Measurements from ENCODE around the gene KRT33B.

Gene KRT33B

GRCh38 chr17:41340934-41341861 lies 28.4 kb downstream of the KRT33B start:
- Histone ChIP-seq H3K4me3 (ENCODE audit: low read depth, low read length) (no peak overlapping the region), H3K36me3 (ENCODE audit: control insufficient read depth, insufficient read depth, low read length) (no peaks in the 10 kb centered on the region), H3K9ac (ENCODE audit: low read depth, low read length) (no peak overlapping the region), H3K4me1 (ENCODE audit: control insufficient read depth, insufficient read depth, low read length) (no peaks in the 10 kb centered on the region), H3K9me3 (ENCODE audit: control insufficient read depth, insufficient read depth, low read length) (no peaks in the 10 kb centered on the region), H3K27me3 (ENCODE audit: control insufficient read depth, insufficient read depth, low read length) (no peaks in the 10 kb centered on the region)

DNA sequence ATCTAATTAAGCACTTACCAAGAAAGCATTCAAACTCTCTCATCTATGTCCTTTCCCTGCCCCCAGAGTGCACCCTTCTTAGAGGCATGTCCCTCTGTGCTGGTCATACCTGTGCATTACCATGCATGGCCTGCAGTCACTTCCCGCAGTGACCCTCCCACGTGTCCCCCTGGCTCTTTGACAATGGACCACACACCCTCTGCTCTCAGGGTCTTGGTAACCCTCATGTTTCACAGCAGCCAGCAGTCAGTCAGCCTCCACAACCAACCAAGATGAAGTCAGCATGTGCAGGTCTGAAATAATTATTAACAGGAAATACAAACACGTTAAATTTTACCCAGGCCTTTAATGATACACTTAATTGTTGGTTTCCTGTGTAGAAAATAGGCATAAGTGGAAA lies 29.1 kb downstream of the KRT33B start:
- H3K4me1 ChIP-seq (ENCODE audit: control insufficient read depth, insufficient read depth, low read length), result no peaks in the 10 kb centered on the region
- no peak overlapping the region for H3K9ac ChIP-seq (ENCODE audit: low read depth, low read length)
- H3K4me3 ChIP-seq (ENCODE audit: low read depth, low read length), result no peak overlapping the region
- H3K9me3 ChIP-seq (ENCODE audit: control insufficient read depth, insufficient read depth, low read length), result no peaks in the 10 kb centered on the region
- H3K36me3 ChIP-seq (ENCODE audit: control insufficient read depth, insufficient read depth, low read length), result no peaks in the 10 kb centered on the region
- H3K27me3 ChIP-seq (ENCODE audit: control insufficient read depth, insufficient read depth, low read length), result no peaks in the 10 kb centered on the region

DNA sequence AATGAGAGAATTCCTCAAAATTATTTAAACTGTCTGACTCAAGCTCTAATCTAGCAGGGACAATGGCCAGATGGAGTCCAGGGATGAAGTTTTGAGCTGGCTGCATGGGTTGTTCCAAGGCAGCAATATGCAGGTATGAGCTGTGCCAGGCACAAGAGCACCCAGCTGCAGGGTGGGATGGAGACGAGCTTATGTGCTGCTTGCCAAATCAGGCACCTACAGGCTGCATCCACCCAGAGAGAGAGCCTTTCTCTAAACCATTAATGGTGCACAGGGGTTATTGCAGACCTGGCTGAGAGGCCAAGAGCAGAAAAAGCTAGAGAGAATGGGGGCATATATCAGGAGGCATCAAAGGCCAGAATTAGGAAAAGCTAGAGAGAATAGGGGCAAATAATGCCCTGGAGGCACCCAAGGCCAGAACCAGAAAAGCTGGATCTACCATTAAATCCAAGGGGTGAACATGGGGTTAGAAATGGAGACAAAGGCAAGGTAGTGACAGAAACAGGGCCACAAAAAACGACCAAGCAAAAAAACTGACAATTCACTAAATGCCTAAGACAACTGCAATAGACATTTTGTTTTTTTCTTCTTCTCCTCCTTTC lies 29.9 kb downstream of the KRT33B start:
- Histone ChIP-seq H3K4me3 (ENCODE audit: low read depth, low read length) (no peak overlapping the region), H3K9me3 (ENCODE audit: control insufficient read depth, insufficient read depth, low read length) (no peaks in the 10 kb centered on the region), H3K27me3 (ENCODE audit: control insufficient read depth, insufficient read depth, low read length) (no peaks in the 10 kb centered on the region), H3K4me1 (ENCODE audit: control insufficient read depth, insufficient read depth, low read length) (no peaks in the 10 kb centered on the region), H3K36me3 (ENCODE audit: control insufficient read depth, insufficient read depth, low read length) (no peaks in the 10 kb centered on the region), H3K9ac (ENCODE audit: low read depth, low read length) (no peak overlapping the region)

DNA sequence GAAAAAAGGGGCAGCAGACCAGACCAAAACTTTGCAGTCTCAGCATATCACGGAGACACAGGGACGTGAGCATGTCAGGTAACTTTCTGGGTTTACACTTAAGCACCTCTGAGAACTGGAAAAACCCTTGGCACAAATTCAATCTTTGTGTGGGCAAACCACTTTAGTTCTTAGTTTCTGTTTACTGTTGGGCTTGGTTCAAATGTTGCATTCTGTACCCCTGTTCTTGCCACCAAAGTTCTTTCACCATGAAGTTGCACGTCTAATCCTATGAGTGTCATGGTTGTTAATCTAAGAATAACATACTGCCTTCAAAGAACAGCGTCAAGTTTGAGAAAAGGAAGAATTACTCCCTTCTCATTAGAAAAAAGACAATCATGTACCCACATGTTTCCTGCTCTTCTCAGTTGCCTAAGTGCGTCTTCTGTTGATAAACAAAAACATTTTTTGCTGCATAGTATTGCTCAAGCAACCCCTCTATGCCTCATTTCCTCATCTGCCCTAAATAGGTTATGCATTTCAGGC lies 30.6 kb downstream of the KRT33B start:
- Histone ChIP-seq H3K4me1 (ENCODE audit: control insufficient read depth, insufficient read depth, low read length) (no peaks in the 10 kb centered on the region), H3K4me3 (ENCODE audit: low read depth, low read length) (no peak overlapping the region), H3K27me3 (ENCODE audit: control insufficient read depth, insufficient read depth, low read length) (no peaks in the 10 kb centered on the region), H3K9ac (ENCODE audit: low read depth, low read length) (no peak overlapping the region), H3K9me3 (ENCODE audit: control insufficient read depth, insufficient read depth, low read length) (no peaks in the 10 kb centered on the region), H3K36me3 (ENCODE audit: control insufficient read depth, insufficient read depth, low read length) (no peaks in the 10 kb centered on the region)

GRCh38 chr17:41335747-41336146 lies 33.9 kb downstream of the KRT33B start:
- no peaks in the 10 kb centered on the region for H3K36me3 ChIP-seq (ENCODE audit: control insufficient read depth, insufficient read depth, low read length)
- no peak overlapping the region for H3K4me3 ChIP-seq (ENCODE audit: low read depth, low read length)
- no peaks in the 10 kb centered on the region for H3K9me3 ChIP-seq (ENCODE audit: control insufficient read depth, insufficient read depth, low read length)
- no peaks in the 10 kb centered on the region for H3K27me3 ChIP-seq (ENCODE audit: control insufficient read depth, insufficient read depth, low read length)
- no peaks in the 10 kb centered on the region for H3K4me1 ChIP-seq (ENCODE audit: control insufficient read depth, insufficient read depth, low read length)
- no peak overlapping the region for H3K9ac ChIP-seq (ENCODE audit: low read depth, low read length)

GRCh38 chr17:41334385-41335305 lies 35.0 kb downstream of the KRT33B start:
- H3K4me3 ChIP-seq (ENCODE audit: low read depth, low read length), result no peak overlapping the region
- no peak overlapping the region for H3K9ac ChIP-seq (ENCODE audit: low read depth, low read length)
- no peaks in the 10 kb centered on the region for H3K4me1 ChIP-seq (ENCODE audit: control insufficient read depth, insufficient read depth, low read length)
- H3K36me3 ChIP-seq (ENCODE audit: control insufficient read depth, insufficient read depth, low read length), result no peaks in the 10 kb centered on the region
- H3K27me3 ChIP-seq (ENCODE audit: control insufficient read depth, insufficient read depth, low read length), result no peaks in the 10 kb centered on the region
- no peaks in the 10 kb centered on the region for H3K9me3 ChIP-seq (ENCODE audit: control insufficient read depth, insufficient read depth, low read length)

GRCh38 chr17:41333836-41334235 lies 35.8 kb downstream of the KRT33B start:
- H3K27me3 ChIP-seq (ENCODE audit: control insufficient read depth, insufficient read depth, low read length), result no peaks in the 10 kb centered on the region

DNA sequence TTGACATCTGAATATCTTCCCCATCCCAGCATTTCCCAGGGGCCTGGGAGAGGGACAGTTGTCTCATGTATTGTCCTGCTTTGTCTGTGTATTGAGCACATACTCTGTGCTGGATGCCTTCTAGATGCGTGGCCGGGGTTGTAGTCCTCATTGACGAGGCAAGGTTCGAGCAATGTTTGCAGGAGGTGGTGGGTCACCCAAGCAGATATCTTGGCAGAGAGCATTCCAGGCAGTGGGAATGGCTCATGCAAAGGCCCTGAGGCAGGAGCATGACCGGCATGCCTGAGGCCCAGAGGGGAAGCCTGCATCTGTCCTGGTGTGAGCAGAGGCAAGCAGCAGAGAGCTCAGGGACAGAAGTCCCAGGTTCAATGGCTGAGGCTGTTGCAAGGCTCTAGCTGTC lies 36.5 kb downstream of the KRT33B start:
- Histone ChIP-seq H3K9me3 (ENCODE audit: control insufficient read depth, insufficient read depth, low read length) (no peaks in the 10 kb centered on the region), H3K4me3 (ENCODE audit: low read depth, low read length) (no peak overlapping the region), H3K4me1 (ENCODE audit: control insufficient read depth, insufficient read depth, low read length) (no peaks in the 10 kb centered on the region), H3K9ac (ENCODE audit: low read depth, low read length) (no peak overlapping the region), H3K36me3 (ENCODE audit: control insufficient read depth, insufficient read depth, low read length) (no peaks in the 10 kb centered on the region), H3K27me3 (ENCODE audit: control insufficient read depth, insufficient read depth, low read length) (no peaks in the 10 kb centered on the region)

More at GRCh38 chr17:41333836-41334235, 35.8 kb downstream of the KRT33B start:
- no peaks in the 10 kb centered on the region for H3K4me1 ChIP-seq (ENCODE audit: control insufficient read depth, insufficient read depth, low read length)
- H3K9me3 ChIP-seq (ENCODE audit: control insufficient read depth, insufficient read depth, low read length), result no peaks in the 10 kb centered on the region
- H3K36me3 ChIP-seq (ENCODE audit: control insufficient read depth, insufficient read depth, low read length), result no peaks in the 10 kb centered on the region
- no peak overlapping the region for H3K4me3 ChIP-seq (ENCODE audit: low read depth, low read length)
- H3K9ac ChIP-seq (ENCODE audit: low read depth, low read length), result no peak overlapping the region

DNA sequence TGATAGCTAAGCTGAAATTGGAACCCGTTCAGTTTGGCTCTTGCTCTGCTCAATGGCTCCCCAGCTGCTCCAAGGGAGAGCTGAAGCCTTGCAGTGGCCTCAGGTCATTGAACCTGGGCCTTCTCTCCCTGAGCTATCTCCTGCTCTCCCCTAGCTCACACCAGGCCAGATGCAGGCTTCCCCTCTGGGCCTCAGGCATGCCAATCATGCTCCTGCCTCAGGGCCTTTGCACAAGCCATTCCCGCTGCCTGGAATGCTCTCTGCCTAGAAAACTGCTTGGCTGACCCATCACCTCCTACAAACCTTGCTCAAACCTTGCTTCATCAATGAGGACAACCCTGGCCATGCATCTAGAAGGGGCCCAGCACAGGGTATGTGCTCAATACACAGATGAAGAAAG lies 37.4 kb downstream of the KRT33B start:
- H3K36me3 ChIP-seq (ENCODE audit: control insufficient read depth, insufficient read depth, low read length), result no peaks in the 10 kb centered on the region
- no peaks in the 10 kb centered on the region for H3K9me3 ChIP-seq (ENCODE audit: control insufficient read depth, insufficient read depth, low read length)
- no peaks in the 10 kb centered on the region for H3K27me3 ChIP-seq (ENCODE audit: control insufficient read depth, insufficient read depth, low read length)
- no peak overlapping the region for H3K9ac ChIP-seq (ENCODE audit: low read depth, low read length)
- H3K4me3 ChIP-seq (ENCODE audit: low read depth, low read length), result no peak overlapping the region
- H3K4me1 ChIP-seq (ENCODE audit: control insufficient read depth, insufficient read depth, low read length), result no peaks in the 10 kb centered on the region

DNA sequence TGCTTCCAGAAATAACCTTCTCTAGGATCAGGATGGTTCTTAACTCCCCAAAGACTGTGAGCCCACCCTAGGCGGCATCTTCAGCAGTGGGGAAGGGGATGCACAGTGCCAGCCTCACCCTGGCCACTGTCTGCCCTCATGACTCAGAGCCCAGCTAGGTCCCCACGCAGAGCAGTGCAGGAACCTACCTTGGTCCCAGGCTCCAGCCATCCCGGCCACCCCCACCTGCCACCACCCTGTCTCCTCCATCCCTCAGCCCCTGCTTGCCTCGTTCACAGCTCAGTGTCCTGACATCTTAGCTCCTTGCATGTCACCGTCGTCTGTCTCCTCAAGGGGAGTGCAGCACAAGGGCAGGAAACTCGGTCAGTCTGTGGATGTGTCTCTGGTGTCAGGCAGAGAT lies 38.0 kb downstream of the KRT33B start:
- H3K27me3 ChIP-seq (ENCODE audit: control insufficient read depth, insufficient read depth, low read length), result no peaks in the 10 kb centered on the region
- H3K4me1 ChIP-seq (ENCODE audit: control insufficient read depth, insufficient read depth, low read length), result no peaks in the 10 kb centered on the region
- no peak overlapping the region for H3K4me3 ChIP-seq (ENCODE audit: low read depth, low read length)
- H3K9me3 ChIP-seq (ENCODE audit: control insufficient read depth, insufficient read depth, low read length), result no peaks in the 10 kb centered on the region
- no peaks in the 10 kb centered on the region for H3K36me3 ChIP-seq (ENCODE audit: control insufficient read depth, insufficient read depth, low read length)
- H3K9ac ChIP-seq (ENCODE audit: low read depth, low read length), result no peak overlapping the region

- H3K36me3 ChIP-seq (ENCODE audit: control insufficient read depth, insufficient read depth, low read length), result no peaks in the 10 kb centered on the region
- H3K9me3 ChIP-seq (ENCODE audit: control insufficient read depth, insufficient read depth, low read length), result no peaks in the 10 kb centered on the region
- no peaks in the 10 kb centered on the region for H3K4me1 ChIP-seq (ENCODE audit: control insufficient read depth, insufficient read depth, low read length)
- H3K4me3 ChIP-seq (ENCODE audit: low read depth, low read length), result no peak overlapping the region
- H3K9ac ChIP-seq (ENCODE audit: low read depth, low read length), result no peak overlapping the region
- no peaks in the 10 kb centered on the region for H3K27me3 ChIP-seq (ENCODE audit: control insufficient read depth, insufficient read depth, low read length)
Measured at GRCh38 chr17:41329279-41329948, 40.2 kb downstream of the KRT33B start.

All from iPS-15b (cell line).